Stomach (tissue), 4 donors: ENCODE results near the gene BRF1.

Experiments
- EP300 ChIP-seq: sonication (generic); formaldehyde crosslinking; IDR thresholded peaks from one replicate; pipeline ENCODE4 v1.6.1; 2017; ENCODE audit warnings: antibody characterized with exemption
- POLR2A ChIP-seq, 4 donors: fragments of 450-650 bp; IDR thresholded peaks; one replicate each; pipeline ENCODE4 v1.6.1; 2016; ENCODE audit warnings: antibody characterized with exemption in 4 of 4, control low read depth in 2 of 4, mild to moderate bottlenecking in 1 of 4, moderate library complexity in 1 of 4
- TF ChIP-seq, protein P1 (sequence below), 7 experiments: fragments of 450-650 bp in 4 of 7; fragments of 200-600 bp in 3 of 7; sonication (generic) in 3 of 7; IDR thresholded peaks; one replicate each; pipeline ENCODE4 v1.5.1; 2016 to 2019; ENCODE audit warnings: antibody characterized with exemption in 7 of 7, control low read depth in 2 of 7, mild to moderate bottlenecking in 1 of 7

DNA sequence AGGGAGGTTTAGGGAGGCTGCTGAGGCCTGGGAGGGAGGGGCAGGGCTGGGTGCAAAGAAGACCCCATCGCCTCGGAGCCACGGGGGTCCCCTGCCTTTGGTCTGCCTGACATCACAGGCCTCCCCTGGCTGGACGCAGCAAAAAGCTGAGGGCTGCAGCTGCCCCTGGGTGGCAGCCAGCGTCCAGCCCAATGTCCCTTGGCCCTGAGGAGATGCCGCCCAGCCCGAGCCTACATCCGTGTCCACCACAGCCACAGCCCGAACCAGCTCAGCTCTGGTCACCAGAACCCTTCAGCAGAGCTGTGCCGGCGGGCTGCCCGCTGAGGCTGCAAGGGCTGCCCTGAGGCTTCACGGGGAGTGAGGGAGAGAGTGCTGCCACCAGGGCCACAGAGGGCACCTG, 121.6 kb downstream of the BRF1 start:
- TF ChIP-seq POLR2A (IDR thresholded peaks at IDR 0.05) (no peak), EP300 (no peak)
- TF ChIP-seq, protein P1, sequence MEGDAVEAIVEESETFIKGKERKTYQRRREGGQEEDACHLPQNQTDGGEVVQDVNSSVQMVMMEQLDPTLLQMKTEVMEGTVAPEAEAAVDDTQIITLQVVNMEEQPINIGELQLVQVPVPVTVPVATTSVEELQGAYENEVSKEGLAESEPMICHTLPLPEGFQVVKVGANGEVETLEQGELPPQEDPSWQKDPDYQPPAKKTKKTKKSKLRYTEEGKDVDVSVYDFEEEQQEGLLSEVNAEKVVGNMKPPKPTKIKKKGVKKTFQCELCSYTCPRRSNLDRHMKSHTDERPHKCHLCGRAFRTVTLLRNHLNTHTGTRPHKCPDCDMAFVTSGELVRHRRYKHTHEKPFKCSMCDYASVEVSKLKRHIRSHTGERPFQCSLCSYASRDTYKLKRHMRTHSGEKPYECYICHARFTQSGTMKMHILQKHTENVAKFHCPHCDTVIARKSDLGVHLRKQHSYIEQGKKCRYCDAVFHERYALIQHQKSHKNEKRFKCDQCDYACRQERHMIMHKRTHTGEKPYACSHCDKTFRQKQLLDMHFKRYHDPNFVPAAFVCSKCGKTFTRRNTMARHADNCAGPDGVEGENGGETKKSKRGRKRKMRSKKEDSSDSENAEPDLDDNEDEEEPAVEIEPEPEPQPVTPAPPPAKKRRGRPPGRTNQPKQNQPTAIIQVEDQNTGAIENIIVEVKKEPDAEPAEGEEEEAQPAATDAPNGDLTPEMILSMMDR (IDR thresholded peaks at IDR 0.05) = no peak
